ENCODE data around the gene HSD17B2. TPM values are rescaled to one million over a fixed set of nuclear protein-coding genes. Genes with fewer than 3 reads are reported as not detected.

The HSD17B2 gene
- total RNA-seq, 4 donors from 2014 or later, result not detected

DNA sequence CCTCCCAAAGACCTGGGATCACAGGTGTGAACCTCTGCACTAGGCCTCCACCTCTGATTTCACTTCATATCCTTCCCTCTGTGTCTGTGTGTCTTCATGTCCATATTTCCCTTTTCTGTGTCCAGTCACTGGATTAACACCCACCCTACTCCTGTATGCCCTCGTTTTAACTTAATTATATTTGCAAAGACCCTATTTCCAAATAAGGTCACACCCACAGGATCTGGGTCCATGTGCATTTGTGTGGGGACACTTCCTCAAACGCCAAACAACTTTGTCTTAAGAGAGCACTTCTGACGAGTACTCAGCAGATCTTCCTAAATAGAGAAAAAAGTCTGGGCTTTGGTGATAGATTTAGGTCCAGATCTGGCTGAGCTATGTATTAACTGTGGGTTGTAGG is 78.7 kb downstream of the HSD17B2 start:
- TF ChIP-seq POLR2A (IDR thresholded peaks at IDR 0.05), result no peak
- TF ChIP-seq, protein P1, sequence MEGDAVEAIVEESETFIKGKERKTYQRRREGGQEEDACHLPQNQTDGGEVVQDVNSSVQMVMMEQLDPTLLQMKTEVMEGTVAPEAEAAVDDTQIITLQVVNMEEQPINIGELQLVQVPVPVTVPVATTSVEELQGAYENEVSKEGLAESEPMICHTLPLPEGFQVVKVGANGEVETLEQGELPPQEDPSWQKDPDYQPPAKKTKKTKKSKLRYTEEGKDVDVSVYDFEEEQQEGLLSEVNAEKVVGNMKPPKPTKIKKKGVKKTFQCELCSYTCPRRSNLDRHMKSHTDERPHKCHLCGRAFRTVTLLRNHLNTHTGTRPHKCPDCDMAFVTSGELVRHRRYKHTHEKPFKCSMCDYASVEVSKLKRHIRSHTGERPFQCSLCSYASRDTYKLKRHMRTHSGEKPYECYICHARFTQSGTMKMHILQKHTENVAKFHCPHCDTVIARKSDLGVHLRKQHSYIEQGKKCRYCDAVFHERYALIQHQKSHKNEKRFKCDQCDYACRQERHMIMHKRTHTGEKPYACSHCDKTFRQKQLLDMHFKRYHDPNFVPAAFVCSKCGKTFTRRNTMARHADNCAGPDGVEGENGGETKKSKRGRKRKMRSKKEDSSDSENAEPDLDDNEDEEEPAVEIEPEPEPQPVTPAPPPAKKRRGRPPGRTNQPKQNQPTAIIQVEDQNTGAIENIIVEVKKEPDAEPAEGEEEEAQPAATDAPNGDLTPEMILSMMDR (IDR thresholded peaks at IDR 0.05), result no peak
- Histone ChIP-seq H3K36me3 (no peaks in the 10 kb centered on the region), H3K4me1 (no peaks in the 10 kb centered on the region), H3K4me3 (replicated peaks in 1 of 3) (no peak overlapping the region), H3K27me3 (no peaks in the 10 kb centered on the region), H3K9me3 (no peaks in the 10 kb centered on the region), H3K27ac (no peak overlapping the region)
- DNase-seq, result no peak
- intact Hi-C loops (cut with DNase I), result no loop called here
- WGBS, 2 donors, result 57 to 66% methylated on average over 3 of the region's 3 CpGs

DNA sequence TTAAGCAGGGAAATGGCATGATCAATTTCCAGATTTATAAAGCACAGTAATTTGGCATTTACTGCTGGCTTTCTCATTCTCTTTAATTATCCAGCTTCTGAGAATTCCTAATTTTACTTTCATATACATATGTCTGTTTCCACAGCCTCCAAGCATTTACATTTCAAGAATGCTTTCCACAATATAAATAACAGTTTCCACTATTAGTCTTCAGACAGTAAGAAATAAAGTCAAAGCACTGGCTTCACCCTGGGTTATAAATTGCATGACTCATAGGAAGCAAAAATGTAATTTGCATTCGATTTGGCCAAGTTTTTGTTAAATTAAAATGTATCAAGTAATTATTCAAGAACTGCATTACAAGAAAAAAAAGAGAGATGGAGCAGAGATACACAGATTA is 81.5 kb downstream of the HSD17B2 start:
- 62 to 80% methylated on average over 1 of the region's 1 CpG for WGBS, 2 donors

DNA sequence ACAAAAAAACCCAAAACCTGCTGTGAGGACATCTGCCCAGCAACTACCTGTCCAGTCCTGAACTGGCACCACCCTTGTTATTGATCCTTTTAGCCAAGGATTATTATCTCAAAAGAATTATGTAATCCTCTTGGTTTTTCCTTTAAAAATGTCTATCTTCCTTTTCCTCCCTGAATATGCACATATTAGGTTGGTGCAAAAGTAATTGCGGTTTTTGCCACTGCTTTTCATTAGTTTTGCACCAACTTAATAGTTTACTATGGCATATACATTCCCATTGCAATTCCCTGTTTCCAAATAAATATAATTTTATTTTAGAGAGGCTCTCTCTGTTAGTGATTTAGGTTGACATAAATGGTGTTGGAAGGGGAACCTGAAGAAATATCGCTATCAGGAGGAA is 83.7 kb downstream of the HSD17B2 start:
- intact Hi-C loops (cut with DNase I), result no loop called here
- 91 to 95% methylated on average over 2 of the region's 2 CpGs for WGBS, 2 donors
- H3K4me1 ChIP-seq, result no peaks in the 10 kb centered on the region
- H3K27me3 ChIP-seq, result no peaks in the 10 kb centered on the region
- H3K9me3 ChIP-seq, result no peaks in the 10 kb centered on the region
- H3K36me3 ChIP-seq, result no peaks in the 10 kb centered on the region
- TF ChIP-seq, protein P1 (IDR thresholded peaks at IDR 0.05), result no peak
- TF ChIP-seq POLR2A (IDR thresholded peaks at IDR 0.05), result no peak
- no peak for DNase-seq
- no peak overlapping the region for H3K4me3 ChIP-seq (replicated peaks in 1 of 3)
- H3K27ac ChIP-seq, result no peak overlapping the region

More for the DNA sequence above, 81.5 kb downstream of the HSD17B2 start:
- H3K4me1 ChIP-seq, result no peaks in the 10 kb centered on the region
- intact Hi-C loops (cut with DNase I), result no loop called here
- TF ChIP-seq POLR2A (IDR thresholded peaks at IDR 0.05), result no peak
- TF ChIP-seq, protein P1 (IDR thresholded peaks at IDR 0.05), result no peak
- H3K36me3 ChIP-seq, result no peaks in the 10 kb centered on the region
- H3K9me3 ChIP-seq, result no peaks in the 10 kb centered on the region
- DNase-seq, result no peak
- H3K27me3 ChIP-seq, result no peaks in the 10 kb centered on the region
- no peak overlapping the region for H3K4me3 ChIP-seq (replicated peaks in 1 of 3)
- H3K27ac ChIP-seq, result no peak overlapping the region

DNA sequence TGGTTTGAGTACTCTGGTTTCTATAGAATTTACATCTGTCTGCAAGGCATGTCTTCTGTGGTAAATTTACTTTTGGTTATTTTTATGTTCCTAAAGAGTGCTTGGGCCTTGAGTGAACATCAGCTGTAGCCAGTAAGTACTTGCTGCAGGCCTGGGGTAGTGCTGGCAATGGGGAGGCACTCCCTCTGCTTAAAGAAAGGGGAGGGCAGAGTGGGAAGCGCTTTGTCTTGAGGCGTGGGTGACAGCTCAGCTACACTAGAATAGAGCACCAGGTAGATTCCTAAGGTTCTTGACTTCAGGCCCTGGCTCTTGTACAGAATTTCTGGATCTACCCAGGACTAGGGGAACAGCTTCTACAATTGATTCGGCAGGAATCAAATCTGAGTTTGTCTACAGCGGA is 84.4 kb downstream of the HSD17B2 start:
- TF ChIP-seq, protein P1 (IDR thresholded peaks at IDR 0.05), result no peak
- no peak for TF ChIP-seq POLR2A (IDR thresholded peaks at IDR 0.05)
- intact Hi-C loops (cut with DNase I), result no loop called here
- no peak overlapping the region for H3K27ac ChIP-seq

DNA sequence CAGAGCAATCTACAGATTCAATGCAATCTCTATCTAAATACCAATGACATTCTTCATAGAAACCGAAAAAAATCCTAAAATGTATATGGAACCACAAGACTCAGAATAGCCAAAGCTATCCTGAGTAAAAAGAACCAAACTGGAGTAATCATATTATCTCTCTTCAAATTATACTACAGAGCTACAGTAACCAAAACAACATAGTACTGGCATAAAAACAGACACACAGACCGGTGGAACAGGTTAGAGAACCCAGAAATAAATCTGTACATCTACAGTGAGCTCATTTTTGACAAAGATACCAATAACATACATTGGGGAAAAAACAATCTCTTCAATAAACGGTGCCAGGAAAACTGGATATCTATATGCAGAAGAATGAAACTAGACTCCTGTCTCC is 89.6 kb downstream of the HSD17B2 start:
- intact Hi-C loops (cut with DNase I), result no loop called here
- WGBS, 2 donors, result 85 to 86% methylated on average over 3 of the region's 3 CpGs
- H3K27me3 ChIP-seq, result no peaks in the 10 kb centered on the region
- no peak overlapping the region for H3K4me3 ChIP-seq (replicated peaks in 1 of 3)
- H3K9me3 ChIP-seq, result no peaks in the 10 kb centered on the region
- H3K4me1 ChIP-seq, result no peaks in the 10 kb centered on the region
- no peaks in the 10 kb centered on the region for H3K36me3 ChIP-seq
- no peak overlapping the region for H3K27ac ChIP-seq
- no peak for DNase-seq
- no peak for TF ChIP-seq POLR2A (IDR thresholded peaks at IDR 0.05)
- TF ChIP-seq, protein P1 (IDR thresholded peaks at IDR 0.05), result no peak

More for the DNA sequence above, 84.4 kb downstream of the HSD17B2 start:
- H3K4me3 ChIP-seq (replicated peaks in 1 of 3), result no peak overlapping the region
- no peaks in the 10 kb centered on the region for H3K4me1 ChIP-seq
- no peaks in the 10 kb centered on the region for H3K36me3 ChIP-seq
- no peak for DNase-seq
- H3K27me3 ChIP-seq, result no peaks in the 10 kb centered on the region
- no peaks in the 10 kb centered on the region for H3K9me3 ChIP-seq
- WGBS, 2 donors, result 65 to 66% methylated on average over 4 of the region's 4 CpGs
